Neutrophil (primary cell): ENCODE results near the gene ITPR3.

Experiments used
- H3K27ac ChIP-seq: fragments of 200-600 bp; sonication (generic); 2 replicates; pipeline ENCODE4 v1.5.1; 2016; ENCODE audit warnings: mild to moderate bottlenecking, moderate library complexity
- H3K27me3 ChIP-seq: fragments of 200-600 bp; sonication (generic); 2 replicates; pipeline ENCODE4 v1.6.0; 2016; ENCODE audit warnings: mild to moderate bottlenecking
- H3K36me3 ChIP-seq: fragments of 200-600 bp; sonication (generic); 2 replicates; pipeline ENCODE4 v1.5.1; 2017
- H3K4me1 ChIP-seq, 2 experiments: fragments of 200-600 bp in 1 of 2; sonication (generic) in 1 of 2; 1 replicate in 1 of 2; 2 replicates in 1 of 2; pipeline versions ENCODE4 v1.5.1 to v1.6.1; 2013 to 2016; ENCODE audit warnings: low read depth in 1 of 2, low read length in 1 of 2, mild to moderate bottlenecking in 1 of 2, moderate library complexity in 1 of 2; ENCODE audit not compliant: control insufficient read depth in 1 of 2, insufficient read depth in 1 of 2
- H3K4me3 ChIP-seq, 2 experiments: fragments of 200-600 bp in 1 of 2; sonication (generic) in 1 of 2; 1 replicate in 1 of 2; 2 replicates in 1 of 2; pipeline ENCODE4 v1.5.1; 2013 to 2016; ENCODE audit warnings: low read depth in 1 of 2, low read length in 1 of 2, mild to moderate bottlenecking in 1 of 2, moderate library complexity in 1 of 2
- H3K9me3 ChIP-seq: fragments of 200-600 bp; sonication (generic); 2 replicates; pipeline ENCODE4 v1.5.1; 2016
- CTCF ChIP-seq: fragments of 200-600 bp; sonication (generic); IDR thresholded peaks from 2 replicates; pipeline ENCODE4 v1.5.1; 2016; ENCODE audit warnings: antibody characterized with exemption

ITPR3 gene

GRCh38 chr6:33620856-33621710 lies at the start of gene ITPR3:
ITPR3 (plus strand) TSS chr6:33621322; CDS start chr6:33621603, 281 bp downstream.
- Histone ChIP-seq H3K27me3 (peaks cover 95% of the 10 kb centered on the region), H3K36me3 (no peaks in the 10 kb centered on the region), H3K4me1 (peaks cover 18 to 22% of the 10 kb centered on the region in 2 experiments), H3K4me3 (peak within 1 kb of the TSS; percentile 35 to 53), H3K9me3 (no peaks in the 10 kb centered on the region), H3K27ac (no peak within 1 kb of the TSS)
- no peak for TF ChIP-seq CTCF

GRCh38 chr6:33571637-33572316 lies 49.3 kb upstream of the ITPR3 start:
- peaks cover 28% of the 10 kb centered on the region for H3K36me3 ChIP-seq
- peak overlapping the region; percentile 61 for H3K27ac ChIP-seq
- H3K4me1 ChIP-seq: peaks cover 17 to 18% of the 10 kb centered on the region in 2 experiments
- H3K27me3 ChIP-seq: no peaks in the 10 kb centered on the region
- no peak for TF ChIP-seq CTCF
- no peaks in the 10 kb centered on the region for H3K9me3 ChIP-seq
- peak overlapping the region; percentile 83 to 89 for H3K4me3 ChIP-seq

GRCh38 chr6:33575211-33575610 lies 45.9 kb upstream of the ITPR3 start:
- Histone ChIP-seq H3K4me1 (peaks cover 50 to 51% of the 10 kb centered on the region in 2 experiments), H3K4me3 (no peak overlapping the region), H3K27ac (no peak overlapping the region), H3K9me3 (no peaks in the 10 kb centered on the region), H3K36me3 (peaks cover 28% of the 10 kb centered on the region), H3K27me3 (no peaks in the 10 kb centered on the region)
- no peak for TF ChIP-seq CTCF

- no peaks in the 10 kb centered on the region for H3K27me3 ChIP-seq
- peak overlapping the region; percentile 85 for H3K27ac ChIP-seq
- H3K4me1 ChIP-seq: peaks cover 38 to 42% of the 10 kb centered on the region in 2 experiments
- H3K4me3 ChIP-seq: peak overlapping the region; percentile 4 to 18
- no peaks in the 10 kb centered on the region for H3K9me3 ChIP-seq
- TF ChIP-seq CTCF: no peak
- peaks cover 28% of the 10 kb centered on the region for H3K36me3 ChIP-seq
Observed at GRCh38 chr6:33576668-33577067, 44.5 kb upstream of the ITPR3 start.

GRCh38 chr6:33577106-33577535 lies 44.0 kb upstream of the ITPR3 start:
- no peak for TF ChIP-seq CTCF
- H3K4me3 ChIP-seq: peak overlapping the region; percentile 4 to 18
- H3K4me1 ChIP-seq: peaks cover 36 to 39% of the 10 kb centered on the region in 2 experiments
- peaks cover 28% of the 10 kb centered on the region for H3K36me3 ChIP-seq
- H3K27ac ChIP-seq: peak overlapping the region; percentile 85
- no peaks in the 10 kb centered on the region for H3K27me3 ChIP-seq
- no peaks in the 10 kb centered on the region for H3K9me3 ChIP-seq
